Neural cell (in vitro differentiated cells): ENCODE measurements around the gene TRIO.

ENCODE experiments used
- EZH2 ChIP-seq: fragments of 200-600, 300-800 bp; shearing (Covaris generic), sonication (generic); IDR thresholded peaks from 2 replicates; pipeline ENCODE4 v1.6.1; 2014; ENCODE audit warnings: antibody characterized with exemption, low read length, borderline replicate concordance, mild to moderate bottlenecking; ENCODE audit not compliant: insufficient read depth, poor library complexity, severe bottlenecking
- TF ChIP-seq, protein P1 (sequence below): fragments of 450-650 bp; IDR thresholded peaks from 2 replicates; pipeline ENCODE4 v1.5.1; 2014; ENCODE audit warnings: antibody characterized with exemption, mild to moderate bottlenecking, moderate library complexity; ENCODE audit not compliant: poor library complexity, severe bottlenecking

DNA sequence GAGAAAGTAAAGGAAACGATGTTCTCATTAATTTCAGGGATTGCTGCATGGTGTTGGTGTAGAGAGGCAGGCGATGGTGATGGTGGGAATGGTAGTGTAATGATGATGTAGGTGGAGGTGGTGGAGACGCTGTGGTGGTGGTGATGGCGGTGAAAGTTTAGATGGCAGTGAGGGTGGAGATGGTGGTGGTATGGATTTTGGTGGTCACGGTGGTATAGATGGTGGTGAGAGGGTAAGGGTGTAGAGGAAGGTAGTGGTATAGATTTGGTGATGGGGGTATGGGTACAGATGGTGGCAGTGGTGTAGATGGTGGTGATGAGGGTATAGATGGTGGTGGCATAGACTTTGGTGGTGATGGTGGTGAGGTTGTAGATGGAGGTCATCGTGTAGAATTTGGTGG lies 259.3 kb downstream of the TRIO start:
- TF ChIP-seq, protein P1, sequence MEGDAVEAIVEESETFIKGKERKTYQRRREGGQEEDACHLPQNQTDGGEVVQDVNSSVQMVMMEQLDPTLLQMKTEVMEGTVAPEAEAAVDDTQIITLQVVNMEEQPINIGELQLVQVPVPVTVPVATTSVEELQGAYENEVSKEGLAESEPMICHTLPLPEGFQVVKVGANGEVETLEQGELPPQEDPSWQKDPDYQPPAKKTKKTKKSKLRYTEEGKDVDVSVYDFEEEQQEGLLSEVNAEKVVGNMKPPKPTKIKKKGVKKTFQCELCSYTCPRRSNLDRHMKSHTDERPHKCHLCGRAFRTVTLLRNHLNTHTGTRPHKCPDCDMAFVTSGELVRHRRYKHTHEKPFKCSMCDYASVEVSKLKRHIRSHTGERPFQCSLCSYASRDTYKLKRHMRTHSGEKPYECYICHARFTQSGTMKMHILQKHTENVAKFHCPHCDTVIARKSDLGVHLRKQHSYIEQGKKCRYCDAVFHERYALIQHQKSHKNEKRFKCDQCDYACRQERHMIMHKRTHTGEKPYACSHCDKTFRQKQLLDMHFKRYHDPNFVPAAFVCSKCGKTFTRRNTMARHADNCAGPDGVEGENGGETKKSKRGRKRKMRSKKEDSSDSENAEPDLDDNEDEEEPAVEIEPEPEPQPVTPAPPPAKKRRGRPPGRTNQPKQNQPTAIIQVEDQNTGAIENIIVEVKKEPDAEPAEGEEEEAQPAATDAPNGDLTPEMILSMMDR: no peak
- TF ChIP-seq EZH2: no peak
